M059J (cell line): ENCODE data around the gene ACAN. TPM values are rescaled to one million over a fixed set of nuclear protein-coding genes. Genes with fewer than 3 reads are reported as not detected.

Source experiments
- DNase-seq: peaks from one replicate; pipeline ENCODE4 v3.0.0-alpha.2; 2012; ENCODE audit warnings: low read depth
- total RNA-seq: library from RNA; depleted of rRNA; stranded (reverse); fragments of >200 nt; shearing (Covaris generic); gene quantifications from 2 replicates; pipeline ENCODE4 v1.2.3, GENCODE V29; 2014

Gene ACAN
- total RNA-seq, 1 experiment from 2014 or later: not detected

DNA sequence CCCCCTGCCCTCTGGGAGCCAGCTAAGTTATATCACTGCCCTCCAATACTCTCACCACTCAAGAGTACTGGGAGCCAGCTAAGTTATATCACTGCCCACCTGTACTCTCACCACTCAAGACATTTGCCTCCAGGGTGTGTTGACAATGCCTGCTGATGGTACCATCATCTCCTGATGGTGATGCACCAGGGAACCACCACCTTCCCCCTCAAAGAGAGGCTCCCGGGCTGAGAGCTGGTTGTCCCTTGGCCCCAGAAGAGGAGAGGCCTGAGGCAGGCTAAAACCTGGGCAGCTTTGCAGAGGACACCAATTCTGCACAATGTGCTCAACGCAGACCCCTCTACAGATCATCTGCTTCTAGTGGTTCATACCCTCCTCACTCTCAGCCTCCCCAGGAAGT, 99.6 kb downstream of the ACAN start:
- DNase-seq: no peak

DNA sequence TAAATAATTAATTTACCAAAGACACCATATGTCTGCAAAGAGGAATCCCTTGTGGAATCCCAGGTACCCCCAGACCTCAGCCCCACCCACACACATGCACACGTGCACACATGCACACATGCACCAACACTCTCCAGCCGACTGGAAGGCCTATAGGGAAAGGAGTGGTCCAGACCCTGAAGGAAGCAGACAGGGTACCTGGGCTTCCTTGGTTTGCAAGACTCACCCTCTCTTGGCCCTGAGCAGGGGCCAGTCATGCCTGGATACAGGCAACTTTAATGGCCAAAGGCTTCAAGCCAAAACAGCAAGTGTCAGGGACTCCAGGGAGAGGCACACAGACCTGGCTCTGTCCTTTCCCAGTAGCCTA, 101.0 kb downstream of the ACAN start:
- DNase-seq: no peak

DNA sequence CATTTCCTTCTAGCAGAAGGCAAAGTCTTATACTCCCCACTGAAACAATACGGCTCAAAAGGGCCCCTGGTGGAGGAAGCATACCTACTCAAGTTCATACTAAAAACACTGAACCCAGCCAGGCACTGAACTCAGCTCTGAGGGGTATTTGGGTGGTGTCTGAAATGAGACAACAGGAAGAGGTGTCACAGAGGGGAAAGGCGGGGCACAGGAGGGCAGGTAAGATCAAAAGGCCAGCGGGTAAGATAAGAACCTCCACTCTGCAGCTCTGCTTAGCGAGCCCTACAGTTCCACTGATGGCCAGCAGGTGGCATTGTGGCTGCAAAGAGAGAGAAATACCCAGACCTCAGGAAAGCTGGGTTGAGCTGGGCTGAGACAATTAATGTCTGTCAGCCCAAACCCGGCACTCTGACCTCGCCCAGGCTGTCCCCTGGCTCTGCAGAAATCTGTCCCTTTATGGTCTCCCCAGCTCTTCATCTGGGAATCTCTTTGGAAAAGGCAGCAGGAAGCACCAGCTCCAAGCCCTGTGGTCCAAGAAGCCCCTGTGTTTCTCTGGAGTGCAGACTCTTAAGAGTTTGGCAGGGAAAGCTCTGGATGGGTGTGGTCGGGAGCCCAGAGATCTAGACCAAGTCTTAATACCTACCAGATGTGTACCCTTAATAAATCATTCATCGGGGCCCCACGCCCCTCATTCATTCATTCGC, 101.5 kb downstream of the ACAN start:
- DNase-seq: peak; percentile 70

DNA sequence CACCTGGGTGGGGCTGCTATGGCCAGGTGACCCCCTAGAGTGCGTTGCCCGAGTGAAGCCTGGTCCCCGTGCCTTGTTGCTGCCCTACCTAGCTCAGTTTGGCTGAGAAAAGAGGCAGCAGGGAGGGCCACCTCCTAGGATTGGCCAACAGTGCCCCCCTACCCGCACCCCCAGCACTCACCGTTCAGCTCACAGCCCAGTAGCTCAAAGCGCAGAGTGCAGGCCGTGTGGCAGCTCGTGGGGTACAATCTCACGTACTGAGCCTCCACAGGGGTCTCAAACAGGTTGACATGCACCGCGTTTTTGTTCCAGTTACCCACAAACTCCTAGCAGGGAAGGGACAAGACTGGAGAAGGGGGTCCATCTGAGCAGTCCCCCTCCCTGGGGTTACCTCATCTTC, 102.3 kb downstream of the ACAN start:
- DNase-seq: no peak

DNA sequence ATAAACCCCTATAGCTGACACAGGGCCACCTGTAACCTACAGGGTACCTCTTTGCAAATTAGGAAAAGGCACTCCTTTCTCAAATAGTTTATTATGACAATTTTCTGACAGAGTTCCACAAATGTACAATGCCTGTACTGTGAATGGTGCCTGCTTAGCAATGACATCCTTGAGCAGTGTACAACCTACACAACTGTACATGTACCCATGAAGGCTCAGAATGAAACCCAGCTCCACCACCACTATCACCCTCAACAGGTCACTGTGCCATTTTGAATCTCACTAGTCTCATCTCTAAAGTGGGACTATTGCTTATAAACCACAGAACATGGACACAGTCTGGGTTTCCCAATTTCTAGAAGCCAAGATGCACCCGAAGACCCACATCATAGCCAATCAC, 102.9 kb downstream of the ACAN start:
- no peak for DNase-seq

DNA sequence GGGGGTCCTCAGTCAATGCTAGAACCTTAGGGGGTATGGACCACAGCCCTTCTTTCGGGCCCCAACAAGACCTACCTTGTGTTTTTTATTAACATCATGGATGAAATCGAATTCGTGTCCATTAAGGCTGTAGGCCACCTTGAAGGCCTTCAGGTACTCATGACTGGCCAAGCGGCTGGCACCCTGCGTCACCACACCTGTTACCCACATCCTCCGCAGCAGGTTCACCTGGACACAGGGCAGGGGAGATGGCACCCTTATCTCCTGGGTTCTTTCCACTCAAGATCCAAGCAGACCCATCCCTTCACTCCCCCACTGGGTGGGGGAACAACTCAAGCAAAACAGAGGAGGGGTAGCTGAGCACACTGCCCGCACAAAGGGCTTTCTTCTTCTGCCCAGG, 103.3 kb downstream of the ACAN start:
- DNase-seq: no peak

DNA sequence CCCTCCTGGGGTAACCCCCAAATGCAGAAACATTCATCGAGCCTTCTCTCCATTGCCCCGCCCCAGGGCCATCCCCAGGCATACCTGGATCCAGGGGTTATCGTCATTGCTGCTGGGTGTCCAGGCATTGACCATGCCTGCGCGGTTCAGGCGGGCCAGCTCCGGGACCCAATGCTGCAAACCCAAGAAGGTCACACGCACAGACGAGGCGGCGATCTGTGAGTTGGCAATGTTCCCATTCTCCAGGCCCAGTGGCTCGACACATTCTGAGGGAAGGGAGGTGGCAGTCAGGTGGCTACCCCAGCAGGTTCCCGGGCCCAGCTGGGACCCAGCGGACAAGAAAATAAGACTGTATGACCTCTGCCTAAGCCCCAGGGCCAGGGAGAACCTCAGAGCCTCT, 103.9 kb downstream of the ACAN start:
- DNase-seq: no peak

DNA sequence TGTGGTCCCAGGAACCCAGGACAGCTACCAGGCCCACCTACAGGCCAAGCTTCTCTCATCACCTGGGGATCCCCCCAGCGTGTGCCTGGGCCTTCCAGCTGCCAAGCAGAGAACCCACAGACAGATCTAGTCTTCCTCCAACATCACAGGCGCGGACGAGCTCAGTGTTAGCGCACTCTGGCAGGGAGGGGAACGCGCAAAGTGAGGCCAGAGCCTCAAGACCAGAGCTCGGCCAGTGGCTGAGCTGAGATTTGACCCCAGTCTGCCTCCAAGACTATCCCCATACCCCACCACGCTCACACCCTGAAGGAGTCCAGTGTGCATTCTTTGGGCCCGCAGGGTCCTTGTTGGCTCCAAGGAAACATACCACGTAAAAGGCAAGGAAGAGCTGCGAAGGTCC, 104.9 kb downstream of the ACAN start:
- DNase-seq: no peak

DNA sequence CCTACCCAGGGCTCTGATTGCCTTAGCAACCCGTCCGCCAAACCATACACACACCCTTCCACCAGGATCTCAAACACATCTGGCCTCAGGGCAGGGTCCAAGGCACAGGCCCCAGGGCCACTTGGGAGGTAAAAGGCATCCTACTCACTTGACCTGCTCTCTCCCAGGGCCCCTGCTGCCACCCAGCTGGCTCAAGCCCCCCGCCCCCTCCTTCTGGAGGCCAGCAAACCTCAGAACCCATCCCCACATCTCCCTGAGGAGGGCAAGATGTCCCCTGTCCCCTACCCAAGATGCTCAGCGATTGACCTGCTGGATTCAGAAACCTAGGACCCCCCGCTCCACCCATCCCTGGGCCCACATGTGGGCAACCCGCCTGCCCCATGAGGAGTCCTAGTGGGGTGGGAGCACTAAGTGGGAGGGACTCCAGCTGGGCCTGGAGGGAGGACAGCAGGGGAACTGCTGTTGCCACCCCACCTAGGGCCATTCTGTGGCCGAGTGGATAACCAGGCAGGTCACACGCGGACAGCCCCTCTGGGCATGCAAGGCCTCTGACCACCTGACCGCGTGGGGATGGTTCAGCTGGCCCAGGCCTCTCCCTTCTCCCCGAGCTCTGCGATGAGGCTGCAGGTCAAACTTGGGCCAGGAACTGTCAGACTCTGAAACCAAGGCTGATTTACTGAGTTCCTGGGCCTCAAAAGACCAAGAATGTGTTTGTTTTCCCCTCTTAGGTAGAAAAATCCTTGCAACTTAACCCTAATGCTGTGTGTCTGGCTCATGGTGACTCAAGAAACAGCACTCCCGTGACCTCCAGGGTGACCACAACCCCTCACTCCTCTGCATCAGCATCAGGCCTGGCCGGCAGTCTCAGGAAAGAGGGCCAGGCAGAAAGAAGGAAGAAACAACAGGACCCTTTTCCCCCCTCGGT, 105.7 kb downstream of the ACAN start:
- peak; percentile 75 for DNase-seq

DNA sequence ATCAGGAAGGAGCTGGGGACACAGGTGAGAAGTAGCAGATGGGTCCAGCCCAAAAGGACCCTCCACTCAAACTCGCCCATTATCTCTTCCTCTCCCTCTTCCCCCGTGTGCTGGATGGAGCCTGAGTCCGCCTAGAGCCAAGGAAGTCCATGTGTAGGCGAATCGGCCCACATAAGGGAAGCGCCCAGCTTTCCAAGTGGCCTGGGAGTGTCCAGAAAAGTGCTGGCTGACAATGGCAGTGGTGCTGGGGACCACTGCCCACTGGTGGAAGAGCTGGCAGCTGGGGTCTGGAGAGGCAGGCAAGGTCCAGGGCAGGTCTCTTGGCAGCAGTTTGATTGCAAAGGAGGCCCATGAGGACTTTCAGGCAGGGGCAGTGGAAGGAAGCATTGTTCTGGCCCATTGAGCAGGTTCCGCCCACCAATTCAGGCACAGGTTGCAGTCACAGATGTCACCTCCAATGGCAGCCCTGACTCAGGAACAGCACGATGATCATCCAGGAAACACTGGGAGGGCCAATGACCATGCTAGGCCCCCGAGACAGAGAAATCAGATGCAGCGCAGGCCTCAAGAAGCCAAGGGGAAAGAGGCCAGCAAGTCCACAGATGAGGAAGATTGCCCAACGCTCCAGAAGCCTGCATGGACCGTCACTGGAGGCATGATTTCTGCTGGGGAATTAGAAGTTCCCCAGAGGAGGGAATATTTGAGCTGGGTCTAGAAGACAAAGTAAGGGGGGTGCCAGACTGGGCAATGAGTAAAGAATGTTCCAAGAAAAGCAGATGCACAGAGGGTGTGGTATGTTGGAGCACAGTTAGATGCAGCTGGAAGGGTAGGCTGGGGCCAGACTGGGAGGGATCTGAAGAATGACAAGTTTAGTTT, 107.0 kb downstream of the ACAN start:
- no peak for DNase-seq

DNA sequence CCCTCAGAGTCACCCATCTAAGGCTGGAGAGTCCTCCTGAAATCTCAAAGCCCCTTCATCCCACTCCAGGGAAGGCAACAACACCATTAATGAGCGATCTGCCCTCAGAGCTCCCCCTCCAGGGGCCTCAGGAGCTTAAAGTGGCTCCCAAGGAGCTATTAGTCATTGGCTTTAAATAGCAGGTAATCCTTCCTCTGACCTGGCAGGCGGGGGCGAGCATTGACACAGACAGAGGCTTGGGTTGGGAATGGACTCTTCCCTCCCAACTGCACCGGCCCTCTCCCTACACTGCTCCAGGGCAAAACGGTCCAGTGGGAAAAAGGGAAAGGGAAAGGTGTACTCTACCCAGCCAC, 108.5 kb downstream of the ACAN start:
- DNase-seq: peak; percentile 72

DNA sequence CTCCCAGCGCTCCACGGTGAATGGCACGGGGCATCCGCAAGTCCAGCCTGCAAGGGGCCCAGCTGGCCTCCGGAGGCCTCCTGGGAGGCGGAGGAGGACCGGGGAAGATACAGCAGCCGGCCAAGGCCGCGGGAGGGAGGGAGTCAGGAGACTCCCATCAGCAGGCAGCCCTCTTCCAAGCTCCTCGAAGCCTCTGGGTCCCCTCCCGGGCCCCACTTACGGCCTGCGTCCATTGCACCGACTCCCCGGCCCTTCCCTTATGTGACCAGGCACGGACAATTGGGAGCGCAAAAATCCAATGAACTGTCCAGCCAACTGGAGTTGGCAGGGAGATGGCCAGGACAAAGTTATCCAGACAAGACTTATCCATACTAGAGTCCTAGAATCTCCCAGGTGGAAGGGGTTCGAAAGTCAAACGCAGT, 109.3 kb downstream of the ACAN start:
- peak; percentile 20 for DNase-seq

DNA sequence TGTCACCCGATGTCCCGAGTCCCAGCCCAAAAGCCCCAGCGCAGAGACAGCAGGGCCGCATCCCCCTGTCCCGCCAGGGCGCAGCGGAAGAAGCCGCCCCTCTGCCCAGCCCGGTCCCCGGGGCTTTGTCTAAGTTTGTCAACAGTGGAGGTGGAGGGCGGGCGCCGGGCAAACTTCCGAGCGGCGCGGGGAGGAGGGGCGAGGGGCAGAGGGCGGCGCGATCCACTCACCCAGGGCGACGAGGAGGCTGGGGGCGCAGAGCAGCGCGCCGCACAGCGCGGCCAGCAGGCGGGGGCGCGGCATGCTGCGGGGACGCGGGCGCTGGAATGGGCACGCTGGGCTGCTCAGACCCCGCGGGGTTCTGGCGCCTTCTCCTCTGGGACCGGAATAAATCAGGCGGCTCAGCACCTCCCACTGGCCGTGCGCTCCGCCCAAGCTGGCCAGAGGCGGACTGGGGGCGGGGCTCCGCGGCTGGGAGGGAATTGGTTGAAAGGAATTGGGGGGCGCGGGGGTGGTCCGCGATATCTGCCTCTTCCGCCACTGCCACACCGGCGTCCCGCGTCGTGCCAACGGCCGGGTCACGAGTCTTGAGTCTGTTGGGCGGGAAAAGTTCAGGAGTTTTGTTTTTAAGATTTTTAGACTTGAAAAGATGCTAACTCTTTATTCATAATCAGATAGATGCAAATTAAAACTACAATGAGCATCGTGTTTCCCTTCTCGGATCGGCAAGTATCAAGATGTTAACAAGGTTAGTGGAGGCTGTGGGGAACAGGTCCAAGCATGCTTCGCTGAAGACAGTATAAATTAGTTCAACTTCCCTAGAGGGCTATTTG, 110.0 kb downstream of the ACAN start, which contains the start of gene MFGE8:
Gene MFGE8 (minus strand): TSS at position 363 of the 833 bp plus-strand sequence. CDS start 60 bp downstream, at position 303.
- DNase-seq: peak; percentile 68

DNA sequence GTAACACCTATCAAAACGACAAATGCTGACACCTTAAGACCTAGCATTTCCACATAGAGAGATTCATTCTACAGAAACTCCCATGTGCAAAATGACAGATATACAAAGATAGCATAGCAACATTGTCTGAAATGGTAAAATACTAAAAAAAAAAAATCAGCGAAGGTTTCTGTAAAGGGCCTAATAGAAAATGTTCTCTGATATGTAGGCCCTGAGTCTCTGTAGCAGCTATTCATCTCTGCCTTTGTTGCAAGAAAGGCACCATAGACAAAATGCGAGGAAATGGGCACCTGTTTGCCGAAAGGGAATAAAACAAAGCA, 110.6 kb downstream of the ACAN start:
- DNase-seq: no peak

DNA sequence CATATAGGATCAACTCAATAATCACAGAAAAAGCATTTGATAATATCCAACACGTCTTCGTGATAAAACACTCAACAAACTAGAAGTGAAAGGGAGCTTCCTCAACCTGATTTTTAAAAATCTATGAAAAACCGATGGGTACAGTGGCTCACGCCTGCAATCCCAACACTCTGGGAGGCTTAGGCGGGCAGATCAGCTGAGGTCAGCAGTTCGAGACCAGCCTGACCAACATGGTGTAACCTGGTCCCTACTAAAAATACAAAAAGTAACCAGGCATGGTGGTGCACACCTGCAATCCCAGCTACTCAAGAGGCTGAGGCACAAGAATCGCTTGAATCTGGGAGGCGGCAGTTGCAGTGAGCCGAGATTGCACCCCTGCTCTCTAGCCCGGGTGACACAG, 112.1 kb downstream of the ACAN start:
- DNase-seq: no peak

DNA sequence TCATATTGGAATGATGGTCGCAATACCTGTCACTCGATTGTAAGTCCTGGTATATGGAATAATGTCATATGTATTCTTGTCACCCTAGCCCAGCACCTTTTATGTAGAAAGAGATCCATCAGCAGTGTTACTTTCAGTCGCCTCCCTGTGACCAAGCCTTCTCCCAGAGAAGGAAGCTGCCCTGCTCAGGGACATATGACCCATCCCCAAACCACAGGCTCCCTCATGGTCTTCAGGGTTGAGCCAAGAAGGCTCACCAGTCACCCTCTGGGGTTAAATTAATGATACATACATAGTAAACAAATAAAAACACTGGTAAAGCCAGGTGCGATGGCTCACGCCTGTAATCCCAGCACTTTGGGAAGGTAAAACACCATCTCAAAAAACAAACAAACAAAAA, 114.5 kb downstream of the ACAN start:
- peak; percentile 18 for DNase-seq

DNA sequence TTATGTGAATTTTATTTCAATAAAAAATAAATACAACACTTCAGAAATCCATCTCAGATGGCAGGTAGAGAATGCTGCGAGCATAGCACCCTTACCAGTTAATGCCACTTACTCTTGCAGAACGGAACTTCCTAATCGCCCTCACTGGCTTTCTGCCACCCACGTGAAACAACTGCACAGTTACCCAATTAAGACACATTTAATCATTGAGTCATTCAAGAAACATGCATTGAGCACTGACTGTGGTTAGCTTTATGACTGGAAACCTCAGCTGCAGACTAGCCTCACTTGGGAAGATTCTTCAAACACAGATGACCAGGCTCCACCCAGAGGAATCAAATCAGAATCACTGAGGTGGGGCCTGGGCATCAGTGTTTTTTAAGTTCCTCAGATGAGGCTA, 115.5 kb downstream of the ACAN start:
- DNase-seq: peak; percentile 99

DNA sequence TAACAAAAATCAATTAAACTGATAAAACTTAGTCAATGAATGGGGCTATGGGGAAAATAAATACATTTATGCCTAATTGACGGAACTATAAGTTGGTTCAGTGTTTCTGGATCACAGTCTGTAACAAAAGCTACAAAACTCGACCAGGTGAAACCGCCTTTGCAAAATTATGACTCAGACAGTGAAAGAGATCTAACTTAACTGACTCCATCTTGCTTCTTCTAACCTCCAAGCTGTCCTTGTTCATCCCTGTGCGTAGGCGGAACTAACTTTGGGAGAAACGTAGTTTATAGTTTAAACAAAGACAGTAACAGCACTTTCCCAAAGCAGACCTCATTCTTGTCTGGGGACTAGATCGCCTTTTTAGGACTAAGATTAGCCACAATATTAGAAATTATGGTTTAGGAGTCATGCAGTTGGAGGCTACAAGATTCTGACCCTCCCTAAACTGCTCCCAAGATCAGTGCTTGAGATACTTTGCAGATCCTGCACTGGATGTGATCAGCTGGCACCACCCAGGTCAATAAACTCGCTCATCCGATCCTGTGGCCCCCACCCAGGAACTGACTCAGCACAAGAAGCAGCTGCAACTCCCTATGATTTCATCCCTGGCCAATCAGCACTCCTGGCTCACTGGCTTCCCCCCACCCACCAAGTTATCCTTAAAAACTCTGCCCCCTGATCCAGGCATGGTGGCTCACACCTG, 117.1 kb downstream of the ACAN start:
- DNase-seq: peak; percentile 60

DNA sequence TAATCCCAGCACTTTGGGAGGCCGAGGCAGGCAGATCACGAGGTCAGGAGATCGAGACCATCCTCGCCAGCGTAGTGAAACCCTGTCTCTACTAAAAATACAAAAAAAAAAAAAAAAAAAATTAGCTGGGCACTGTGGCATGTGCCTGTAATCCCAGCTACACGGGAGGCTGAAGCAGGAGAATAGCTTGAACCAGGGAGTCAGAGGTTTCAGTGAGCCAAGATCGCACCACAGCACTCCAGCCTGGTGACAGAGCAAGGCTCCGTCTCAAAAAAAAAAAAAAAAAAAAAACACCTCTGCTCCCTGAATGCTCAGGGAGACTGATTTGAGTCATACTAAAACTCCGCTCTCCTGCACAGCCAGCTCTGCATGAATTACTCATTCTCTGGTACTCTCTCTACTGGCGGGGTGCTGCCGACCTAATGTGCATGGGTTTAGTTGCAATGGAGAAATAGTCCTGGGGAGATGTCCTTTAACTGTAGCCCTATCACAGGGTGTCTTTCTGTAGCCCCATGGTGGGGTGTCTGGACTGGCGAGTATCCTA, 117.7 kb downstream of the ACAN start:
- DNase-seq: peak; percentile 87
